ENCODE measurements around the gene TRIM45.

- TF ChIP-seq CTCF (conservative IDR thresholded peaks at IDR 0.05), result no peak
- no peak for TF ChIP-seq ZFX (IDR thresholded peaks at IDR 0.05)
Measured at GRCh38 chr1:117136749-117137148, 15.2 kb upstream of the TRIM45 start.

Data from C4-2B (cell line).